ENCODE measurements around the gene ELANE.

DNA sequence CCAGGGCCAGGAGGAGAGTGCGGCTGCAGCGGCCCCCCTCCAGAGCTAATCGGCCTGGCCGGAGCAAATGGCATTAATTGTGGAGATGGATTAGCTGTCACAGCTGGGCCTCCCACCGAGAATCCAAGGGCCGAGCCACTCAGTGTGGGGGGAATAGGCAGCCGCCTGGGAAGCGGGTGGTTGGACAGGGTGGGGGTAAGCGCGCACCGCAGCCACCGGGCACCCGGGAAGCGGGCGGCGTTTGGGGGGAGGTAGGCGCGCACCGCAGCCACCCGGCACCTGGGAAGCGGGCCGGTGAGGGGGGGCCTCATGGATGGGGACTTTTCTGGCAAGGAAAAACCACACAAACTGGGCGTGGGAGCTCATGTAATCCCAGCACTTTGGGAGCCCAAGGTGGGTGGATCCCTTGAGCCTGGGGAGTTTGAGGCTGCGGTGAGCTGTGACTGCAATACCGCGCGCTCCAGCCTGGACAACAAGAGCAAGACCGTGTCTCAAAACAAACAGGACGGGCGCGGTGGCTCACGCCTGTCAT, 51.2 kb downstream of the ELANE start:
- TF ChIP-seq GATA3 (IDR thresholded peaks at IDR 0.05; ENCODE audit: low read depth, low read length) (no peak), GATA2 (IDR thresholded peaks at IDR 0.05; ENCODE audit: low read depth, low read length) (no peak)
